ENCODE data around the gene DUSP2. TPM values are rescaled to one million over a fixed set of nuclear protein-coding genes. Genes with fewer than 3 reads are reported as not detected.

The DUSP2 gene
- total RNA-seq, 1 donor, result 3.3 TPM

DNA sequence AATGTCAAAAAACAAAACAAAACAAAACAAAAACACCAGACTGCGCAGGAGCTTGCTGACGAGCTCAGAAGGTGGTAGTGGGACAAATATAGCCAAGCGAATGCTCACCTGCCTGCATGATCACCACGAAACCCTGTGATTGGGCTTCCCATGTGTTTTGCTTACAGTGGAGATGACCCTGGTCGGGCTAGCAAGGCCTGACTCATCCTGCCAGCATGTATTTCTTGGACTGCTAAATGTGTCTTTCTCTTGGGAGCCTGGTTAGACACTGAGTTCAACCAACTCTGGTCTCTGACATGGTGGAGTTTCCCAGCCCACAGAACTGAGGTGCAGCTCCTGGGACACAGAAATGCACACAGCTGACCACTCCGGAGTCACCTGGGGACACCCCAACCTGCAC, 30.7 kb upstream of the DUSP2 start:
- Histone ChIP-seq H4K20me1 (ENCODE audit: insufficient read depth, low read length) (no peaks in the 10 kb centered on the region), H3K9me3 (ENCODE audit: low read depth, low read length) (no peaks in the 10 kb centered on the region), H3K4me3 (ENCODE audit: insufficient read depth, low read length) (no peak overlapping the region), H3K27me3 (ENCODE audit: insufficient read depth, low read length) (no peaks in the 10 kb centered on the region), H3K4me1 (ENCODE audit: insufficient read depth, low read length) (peaks cover 21% of the 10 kb centered on the region), H3K27ac (ENCODE audit: low read depth, low read length) (peak overlapping the region; percentile 1), H3K79me2 (ENCODE audit: insufficient read depth, low read length) (no peaks in the 10 kb centered on the region), H3K4me2 (ENCODE audit: insufficient read depth, low read length) (peak overlapping the region; percentile 65), H2AFZ (ENCODE audit: low read length) (no peak overlapping the region), H3K36me3 (ENCODE audit: insufficient read depth, low read length) (no peaks in the 10 kb centered on the region)
- DNase-seq (ENCODE audit: insufficient read length, low spot score, missing footprints), result peak; percentile 94
- TF ChIP-seq, protein P1, sequence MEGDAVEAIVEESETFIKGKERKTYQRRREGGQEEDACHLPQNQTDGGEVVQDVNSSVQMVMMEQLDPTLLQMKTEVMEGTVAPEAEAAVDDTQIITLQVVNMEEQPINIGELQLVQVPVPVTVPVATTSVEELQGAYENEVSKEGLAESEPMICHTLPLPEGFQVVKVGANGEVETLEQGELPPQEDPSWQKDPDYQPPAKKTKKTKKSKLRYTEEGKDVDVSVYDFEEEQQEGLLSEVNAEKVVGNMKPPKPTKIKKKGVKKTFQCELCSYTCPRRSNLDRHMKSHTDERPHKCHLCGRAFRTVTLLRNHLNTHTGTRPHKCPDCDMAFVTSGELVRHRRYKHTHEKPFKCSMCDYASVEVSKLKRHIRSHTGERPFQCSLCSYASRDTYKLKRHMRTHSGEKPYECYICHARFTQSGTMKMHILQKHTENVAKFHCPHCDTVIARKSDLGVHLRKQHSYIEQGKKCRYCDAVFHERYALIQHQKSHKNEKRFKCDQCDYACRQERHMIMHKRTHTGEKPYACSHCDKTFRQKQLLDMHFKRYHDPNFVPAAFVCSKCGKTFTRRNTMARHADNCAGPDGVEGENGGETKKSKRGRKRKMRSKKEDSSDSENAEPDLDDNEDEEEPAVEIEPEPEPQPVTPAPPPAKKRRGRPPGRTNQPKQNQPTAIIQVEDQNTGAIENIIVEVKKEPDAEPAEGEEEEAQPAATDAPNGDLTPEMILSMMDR (IDR thresholded peaks at IDR 0.05; ENCODE audit: extremely low read depth, low read depth, low read length), result no peak

- Histone ChIP-seq H3K4me3 (ENCODE audit: insufficient read depth, low read length) (no peak overlapping the region), H3K4me2 (ENCODE audit: insufficient read depth, low read length) (no peak overlapping the region), H2AFZ (ENCODE audit: low read length) (no peak overlapping the region), H3K36me3 (ENCODE audit: insufficient read depth, low read length) (no peaks in the 10 kb centered on the region), H3K27ac (ENCODE audit: low read depth, low read length) (no peak overlapping the region), H3K4me1 (ENCODE audit: insufficient read depth, low read length) (peaks cover 21% of the 10 kb centered on the region), H3K79me2 (ENCODE audit: insufficient read depth, low read length) (no peaks in the 10 kb centered on the region), H4K20me1 (ENCODE audit: insufficient read depth, low read length) (no peaks in the 10 kb centered on the region), H3K27me3 (ENCODE audit: insufficient read depth, low read length) (no peaks in the 10 kb centered on the region), H3K9me3 (ENCODE audit: low read depth, low read length) (peaks cover 2% of the 10 kb centered on the region)
- TF ChIP-seq, protein P1 (IDR thresholded peaks at IDR 0.05; ENCODE audit: extremely low read depth, low read depth, low read length), result peak; percentile 97
- peak; percentile 87 for DNase-seq (ENCODE audit: insufficient read length, low spot score, missing footprints)
Measured at GRCh38 chr2:96174251-96175144, 29.3 kb upstream of the DUSP2 start.

- no peaks in the 10 kb centered on the region for H3K79me2 ChIP-seq (ENCODE audit: insufficient read depth, low read length)
- H3K27me3 ChIP-seq (ENCODE audit: insufficient read depth, low read length), result no peaks in the 10 kb centered on the region
- no peak overlapping the region for H3K4me3 ChIP-seq (ENCODE audit: insufficient read depth, low read length)
- no peak overlapping the region for H3K27ac ChIP-seq (ENCODE audit: low read depth, low read length)
- H4K20me1 ChIP-seq (ENCODE audit: insufficient read depth, low read length), result no peaks in the 10 kb centered on the region
- TF ChIP-seq, protein P1 (IDR thresholded peaks at IDR 0.05; ENCODE audit: extremely low read depth, low read depth, low read length), result no peak
- peaks cover 44% of the 10 kb centered on the region for H3K4me1 ChIP-seq (ENCODE audit: insufficient read depth, low read length)
- H2AFZ ChIP-seq (ENCODE audit: low read length), result no peak overlapping the region
- H3K9me3 ChIP-seq (ENCODE audit: low read depth, low read length), result peaks cover 2% of the 10 kb centered on the region
- no peak for DNase-seq (ENCODE audit: insufficient read length, low spot score, missing footprints)
- H3K4me2 ChIP-seq (ENCODE audit: insufficient read depth, low read length), result no peak overlapping the region
- H3K36me3 ChIP-seq (ENCODE audit: insufficient read depth, low read length), result no peaks in the 10 kb centered on the region
Measured at GRCh38 chr2:96171831-96172230, 26.6 kb upstream of the DUSP2 start.

GRCh38 chr2:96170626-96171025, 25.4 kb upstream of the DUSP2 start:
- Histone ChIP-seq H3K79me2 (ENCODE audit: insufficient read depth, low read length) (no peaks in the 10 kb centered on the region), H4K20me1 (ENCODE audit: insufficient read depth, low read length) (no peaks in the 10 kb centered on the region), H3K9me3 (ENCODE audit: low read depth, low read length) (peaks cover 2% of the 10 kb centered on the region), H3K4me2 (ENCODE audit: insufficient read depth, low read length) (no peak overlapping the region), H3K4me3 (ENCODE audit: insufficient read depth, low read length) (no peak overlapping the region), H3K36me3 (ENCODE audit: insufficient read depth, low read length) (no peaks in the 10 kb centered on the region), H3K4me1 (ENCODE audit: insufficient read depth, low read length) (peaks cover 32% of the 10 kb centered on the region), H2AFZ (ENCODE audit: low read length) (no peak overlapping the region), H3K27ac (ENCODE audit: low read depth, low read length) (no peak overlapping the region), H3K27me3 (ENCODE audit: insufficient read depth, low read length) (no peaks in the 10 kb centered on the region)
- DNase-seq (ENCODE audit: insufficient read length, low spot score, missing footprints), result no peak
- TF ChIP-seq, protein P1 (IDR thresholded peaks at IDR 0.05; ENCODE audit: extremely low read depth, low read depth, low read length), result no peak

All from osteoblast (primary cell).